Mesothelial cell of epicardium (in vitro differentiated cells): ENCODE results near the gene TBXAS1. TPM values are rescaled to one million over a fixed set of nuclear protein-coding genes. Genes with fewer than 3 reads are reported as not detected.
"Not testable (repeated sequence)": the region's sequence is repeated elsewhere in the genome, so short reads cannot be mapped to it uniquely, and the experiment has no call there.

ENCODE experiments used
- DNase-seq, 2 experiments: peaks; one replicate each; pipeline ENCODE4 v3.0.0; 2021; ENCODE audit warnings: low spot score in 2 of 2; ENCODE audit not compliant: unreplicated experiment in 2 of 2
- H3K27ac Mint-ChIP-seq: 2 replicates; pipeline ENCODE4 v1.8.0; 2021; ENCODE audit warnings: mixed read lengths
- H3K27me3 Mint-ChIP-seq: 2 replicates; pipeline ENCODE4 v1.8.0; 2021; ENCODE audit warnings: low read depth, mixed read lengths
- H3K36me3 Mint-ChIP-seq: 2 replicates; pipeline ENCODE4 v1.8.0; 2021; ENCODE audit warnings: mixed read lengths
- H3K4me1 Mint-ChIP-seq: 2 replicates; pipeline ENCODE4 v1.8.0; 2021; ENCODE audit warnings: mixed read lengths
- H3K4me3 Mint-ChIP-seq: 2 replicates; pipeline ENCODE4 v1.8.0; 2021; ENCODE audit warnings: mild to moderate bottlenecking, moderate library complexity, mixed read lengths
- H3K9me3 Mint-ChIP-seq: 2 replicates; pipeline ENCODE4 v1.8.0; 2021; ENCODE audit warnings: mixed read lengths
- CTCF ChIP-seq: fragments of 200-600 bp; sonication (generic); IDR thresholded peaks from one replicate; pipeline ENCODE4 v1.5.0; 2021; ENCODE audit warnings: antibody characterized with exemption; ENCODE audit not compliant: unreplicated experiment
- total RNA-seq: library from RNA; stranded (reverse); gene quantifications from 3 replicates; pipeline ENCODE4 v1.2.1, GENCODE V29; 2021

Gene TBXAS1
- total RNA-seq, 1 donor from 2014 or later: 3.1 TPM

- H3K27me3 Mint-ChIP-seq: peaks cover 37% of the 10 kb centered on the region
- H3K4me1 Mint-ChIP-seq: no peaks in the 10 kb centered on the region
- no peak for DNase-seq
- no peak for TF ChIP-seq CTCF
- H3K4me3 Mint-ChIP-seq: no peak overlapping the region
- H3K36me3 Mint-ChIP-seq: no peaks in the 10 kb centered on the region
- H3K27ac Mint-ChIP-seq: no peak overlapping the region
- peaks cover 21% of the 10 kb centered on the region for H3K9me3 Mint-ChIP-seq
These were observed 95.4 kb downstream of the TBXAS1 start for GRCh38 chr7:139924461-139924860.

GRCh38 chr7:139929221-139929620, 100.2 kb downstream of the TBXAS1 start:
- not testable (repeated sequence) for H3K4me1 Mint-ChIP-seq, H3K4me3 Mint-ChIP-seq, H3K36me3 Mint-ChIP-seq, DNase-seq, H3K27ac Mint-ChIP-seq
- Mint-ChIP-seq H3K27me3 (peaks cover 28% of the 10 kb centered on the region), H3K9me3 (peaks cover 14% of the 10 kb centered on the region)

GRCh38 chr7:139930286-139930965, 101.4 kb downstream of the TBXAS1 start:
- Mint-ChIP-seq H3K9me3 (peaks cover 2% of the 10 kb centered on the region), H3K27ac (no peak overlapping the region)

GRCh38 chr7:139931190-139931934, 102.3 kb downstream of the TBXAS1 start:
- H3K9me3 Mint-ChIP-seq: no peaks in the 10 kb centered on the region
- no peak for DNase-seq
- peaks cover 13% of the 10 kb centered on the region for H3K27me3 Mint-ChIP-seq
- H3K27ac Mint-ChIP-seq: no peak overlapping the region
- TF ChIP-seq CTCF: no peak
- H3K4me3 Mint-ChIP-seq: no peak overlapping the region
- no peaks in the 10 kb centered on the region for H3K4me1 Mint-ChIP-seq
- no peaks in the 10 kb centered on the region for H3K36me3 Mint-ChIP-seq

More at GRCh38 chr7:139930286-139930965, 101.4 kb downstream of the TBXAS1 start:
- DNase-seq: no peak
- Mint-ChIP-seq H3K4me1 (no peaks in the 10 kb centered on the region), H3K4me3 (no peak overlapping the region), H3K36me3 (no peaks in the 10 kb centered on the region), H3K27me3 (peaks cover 17% of the 10 kb centered on the region)
- no peak for TF ChIP-seq CTCF

- Mint-ChIP-seq H3K27ac (no peak overlapping the region), H3K36me3 (no peaks in the 10 kb centered on the region), H3K9me3 (no peaks in the 10 kb centered on the region), H3K4me1 (no peaks in the 10 kb centered on the region), H3K27me3 (peaks cover 9% of the 10 kb centered on the region), H3K4me3 (no peak overlapping the region)
- no peak for TF ChIP-seq CTCF
- DNase-seq: no peak
These were observed 103.5 kb downstream of the TBXAS1 start for GRCh38 chr7:139932531-139932930.

GRCh38 chr7:139936760-139937310, 107.8 kb downstream of the TBXAS1 start:
- peaks cover 18% of the 10 kb centered on the region for H3K27me3 Mint-ChIP-seq
- no peak overlapping the region for H3K4me3 Mint-ChIP-seq
- no peak for TF ChIP-seq CTCF
- no peaks in the 10 kb centered on the region for H3K36me3 Mint-ChIP-seq
- H3K27ac Mint-ChIP-seq: no peak overlapping the region
- no peak for DNase-seq
- H3K9me3 Mint-ChIP-seq: no peaks in the 10 kb centered on the region
- no peaks in the 10 kb centered on the region for H3K4me1 Mint-ChIP-seq
